Measurements from ENCODE around the gene DAAM2. TPM values are rescaled to one million over a fixed set of nuclear protein-coding genes. Genes with fewer than 3 reads are reported as not detected.

The DAAM2 gene
- total RNA-seq, 2 experiments from 2014 or later: 0.09 to 1.1 TPM

DNA sequence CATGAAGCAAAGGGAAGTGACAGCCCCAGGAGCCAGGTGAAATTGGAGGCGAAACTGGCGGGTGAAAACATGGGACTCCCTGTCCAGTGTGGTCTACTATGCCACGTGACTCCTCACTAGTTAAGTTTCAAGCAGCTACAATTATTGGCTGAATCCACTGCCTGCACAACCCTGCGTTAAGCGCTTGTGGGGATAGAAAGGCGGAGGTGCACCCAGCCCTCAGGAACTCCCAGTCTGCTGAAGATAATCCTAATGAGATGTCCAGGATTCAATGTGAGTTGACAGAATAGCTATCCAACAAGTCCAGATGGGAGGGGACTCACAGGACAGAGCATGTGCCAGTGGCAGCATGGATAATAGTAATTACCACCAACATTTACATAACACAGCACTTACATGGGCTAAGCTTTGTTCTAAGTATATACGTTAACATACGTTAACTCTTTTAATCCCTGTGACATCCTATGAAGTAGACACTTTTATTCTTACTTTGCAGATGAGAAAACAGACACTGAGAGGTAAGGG lies 140.3 kb downstream of the DAAM2 start:
- TF ChIP-seq, protein P1, sequence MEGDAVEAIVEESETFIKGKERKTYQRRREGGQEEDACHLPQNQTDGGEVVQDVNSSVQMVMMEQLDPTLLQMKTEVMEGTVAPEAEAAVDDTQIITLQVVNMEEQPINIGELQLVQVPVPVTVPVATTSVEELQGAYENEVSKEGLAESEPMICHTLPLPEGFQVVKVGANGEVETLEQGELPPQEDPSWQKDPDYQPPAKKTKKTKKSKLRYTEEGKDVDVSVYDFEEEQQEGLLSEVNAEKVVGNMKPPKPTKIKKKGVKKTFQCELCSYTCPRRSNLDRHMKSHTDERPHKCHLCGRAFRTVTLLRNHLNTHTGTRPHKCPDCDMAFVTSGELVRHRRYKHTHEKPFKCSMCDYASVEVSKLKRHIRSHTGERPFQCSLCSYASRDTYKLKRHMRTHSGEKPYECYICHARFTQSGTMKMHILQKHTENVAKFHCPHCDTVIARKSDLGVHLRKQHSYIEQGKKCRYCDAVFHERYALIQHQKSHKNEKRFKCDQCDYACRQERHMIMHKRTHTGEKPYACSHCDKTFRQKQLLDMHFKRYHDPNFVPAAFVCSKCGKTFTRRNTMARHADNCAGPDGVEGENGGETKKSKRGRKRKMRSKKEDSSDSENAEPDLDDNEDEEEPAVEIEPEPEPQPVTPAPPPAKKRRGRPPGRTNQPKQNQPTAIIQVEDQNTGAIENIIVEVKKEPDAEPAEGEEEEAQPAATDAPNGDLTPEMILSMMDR (conservative IDR thresholded peaks at IDR 0.05; ENCODE audit: low read length): no peak
- TF ChIP-seq EZH2phosphoT487 (IDR thresholded peaks at IDR 0.05; ENCODE audit: borderline replicate concordance, low read depth, low read length): no peak
- Histone ChIP-seq H3K36me3 (ENCODE audit: insufficient read depth, low read length) (no peaks in the 10 kb centered on the region), H3K4me1 (ENCODE audit: insufficient read depth, low read length, poor library complexity, severe bottlenecking) (no peaks in the 10 kb centered on the region), H3K4me3 (ENCODE audit: low read depth, low read length, poor library complexity, severe bottlenecking) (no peak overlapping the region), H3K9me3 (ENCODE audit: low read length) (no peaks in the 10 kb centered on the region), H4K20me1 (ENCODE audit: insufficient read depth, low read length) (no peaks in the 10 kb centered on the region), H3K79me2 (ENCODE audit: insufficient read depth, low read depth, low read length) (no peaks in the 10 kb centered on the region), H3K9me2 (ENCODE audit: insufficient read depth, low read length) (no peaks in the 10 kb centered on the region), H3K4me2 (ENCODE audit: low read length) (no peak overlapping the region), H2AFZ (ENCODE audit: low read length) (no peak overlapping the region), H3K27ac (ENCODE audit: low read depth, low read length, poor library complexity, severe bottlenecking) (no peak overlapping the region)
- ChIA-PET CTCF (ENCODE audit: unreplicated experiment) (interaction anchor here (0.6 kb wide), 1 partner anchor 209 kb away, joined by 8 read pairs; no protein-coding TSS in a partner anchor), POLR2A (interaction anchor here (0.6 kb wide), 2 partner anchors 77 to 1194 kb away, joined by 3 to 4 read pairs; no protein-coding TSS in a partner anchor)
- no peak for DNase-seq (ENCODE audit: low spot score)
- intact Hi-C loops (cut with micrococcal nuclease; ENCODE audit: unreplicated experiment): no loop called here
- no TSS peak for BruUV-seq (replicated peaks)

GRCh38 chr6:39933669-39934130 lies 141.5 kb downstream of the DAAM2 start:
- ChIA-PET CTCF (ENCODE audit: unreplicated experiment) (no interaction called here), POLR2A (no interaction called here)
- no peak for DNase-seq (ENCODE audit: low spot score)
- no peaks in the 10 kb centered on the region for H3K79me2 ChIP-seq (ENCODE audit: insufficient read depth, low read depth, low read length)
- no peaks in the 10 kb centered on the region for H3K9me3 ChIP-seq (ENCODE audit: low read length)
- TF ChIP-seq, protein P1 (conservative IDR thresholded peaks at IDR 0.05; ENCODE audit: low read length): no peak
- TF ChIP-seq EZH2phosphoT487 (IDR thresholded peaks at IDR 0.05; ENCODE audit: borderline replicate concordance, low read depth, low read length): no peak
- H3K4me3 ChIP-seq (ENCODE audit: low read depth, low read length, poor library complexity, severe bottlenecking): no peak overlapping the region
- no peak overlapping the region for H3K4me2 ChIP-seq (ENCODE audit: low read length)
- H2AFZ ChIP-seq (ENCODE audit: low read length): no peak overlapping the region
- no peaks in the 10 kb centered on the region for H3K36me3 ChIP-seq (ENCODE audit: insufficient read depth, low read length)
- no TSS peak for BruUV-seq (replicated peaks)
- no peaks in the 10 kb centered on the region for H4K20me1 ChIP-seq (ENCODE audit: insufficient read depth, low read length)
- no peaks in the 10 kb centered on the region for H3K4me1 ChIP-seq (ENCODE audit: insufficient read depth, low read length, poor library complexity, severe bottlenecking)
- no peaks in the 10 kb centered on the region for H3K9me2 ChIP-seq (ENCODE audit: insufficient read depth, low read length)
- intact Hi-C loops (cut with micrococcal nuclease; ENCODE audit: unreplicated experiment): no loop called here
- no peak overlapping the region for H3K27ac ChIP-seq (ENCODE audit: low read depth, low read length, poor library complexity, severe bottlenecking)

DNA sequence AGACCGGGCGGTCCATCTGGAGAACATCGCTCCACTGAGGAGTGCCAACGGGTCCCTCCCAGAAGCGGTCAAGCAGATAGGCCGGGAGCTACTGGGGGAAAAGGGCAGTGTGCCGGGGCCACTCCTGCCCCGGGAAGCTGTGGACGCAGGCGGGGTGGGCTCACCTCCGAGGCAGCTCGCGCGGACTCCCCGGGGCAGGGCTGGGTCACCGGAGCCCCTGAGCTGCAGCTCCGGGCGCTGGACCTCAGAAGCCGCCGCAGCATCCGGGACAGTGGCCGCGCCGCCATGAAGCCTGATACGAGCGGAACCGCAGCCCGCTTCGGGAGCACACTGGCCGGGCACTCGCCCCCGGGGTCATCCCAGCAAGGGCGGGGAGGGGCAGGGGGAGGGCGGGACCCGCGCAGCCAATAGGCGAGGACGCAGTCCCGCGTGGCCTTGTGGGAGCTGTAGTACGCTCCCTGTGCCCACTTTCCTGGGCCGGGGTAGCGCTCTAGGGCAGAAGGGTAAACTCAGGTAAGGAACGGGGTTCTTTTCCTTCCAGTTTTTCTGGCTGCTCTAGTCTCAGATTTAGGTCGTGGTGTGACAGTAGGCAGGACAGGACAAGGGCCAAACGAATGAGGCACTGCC lies 142.1 kb downstream of the DAAM2 start, which contains the start of gene MOCS1:
Gene MOCS1 (minus strand): TSS at position 332 of the 627 bp plus-strand sequence. CDS start 45 bp downstream, at position 287.
- intact Hi-C loops (cut with micrococcal nuclease; ENCODE audit: unreplicated experiment): no loop called here
- Histone ChIP-seq H3K36me3 (ENCODE audit: insufficient read depth, low read length) (no peaks in the 10 kb centered on the region), H3K79me2 (ENCODE audit: insufficient read depth, low read depth, low read length) (no peaks in the 10 kb centered on the region), H3K9me3 (ENCODE audit: low read length) (no peaks in the 10 kb centered on the region), H3K4me1 (ENCODE audit: insufficient read depth, low read length, poor library complexity, severe bottlenecking) (no peaks in the 10 kb centered on the region), H3K4me3 (ENCODE audit: low read depth, low read length, poor library complexity, severe bottlenecking) (no peak within 1 kb of the TSS), H4K20me1 (ENCODE audit: insufficient read depth, low read length) (no peaks in the 10 kb centered on the region), H3K27ac (ENCODE audit: low read depth, low read length, poor library complexity, severe bottlenecking) (no peak within 1 kb of the TSS), H3K9me2 (ENCODE audit: insufficient read depth, low read length) (no peaks in the 10 kb centered on the region), H3K4me2 (ENCODE audit: low read length) (no peak within 1 kb of the TSS), H2AFZ (ENCODE audit: low read length) (no peak within 1 kb of the TSS)
- no peak for DNase-seq (ENCODE audit: low spot score)
- TF ChIP-seq, protein P1 (conservative IDR thresholded peaks at IDR 0.05; ENCODE audit: low read length): no peak
- TF ChIP-seq EZH2phosphoT487 (IDR thresholded peaks at IDR 0.05; ENCODE audit: borderline replicate concordance, low read depth, low read length): no peak
- ChIA-PET CTCF (ENCODE audit: unreplicated experiment) (no interaction called here), POLR2A (no interaction called here)
- no TSS peak for BruUV-seq (replicated peaks)

All from OCI-LY7 (cell line).